Measurements from ENCODE around the gene LMAN1.

The LMAN1 gene

GRCh38 chr18:59282341-59282740 is 76.7 kb downstream of the LMAN1 start:
- H3K4me3 ChIP-seq (ENCODE audit: low read depth, low read length), result no peak overlapping the region
- TF ChIP-seq CTCF (IDR thresholded peaks at IDR 0.05; ENCODE audit: low read depth, low read length), result no peak

- no peak overlapping the region for H3K4me3 ChIP-seq (ENCODE audit: low read depth, low read length)
- no peak for TF ChIP-seq CTCF (IDR thresholded peaks at IDR 0.05; ENCODE audit: low read depth, low read length)
Observed at GRCh38 chr18:59279722-59280121, 79.3 kb downstream of the LMAN1 start.

GRCh38 chr18:59279193-59279592 is 79.9 kb downstream of the LMAN1 start:
- TF ChIP-seq CTCF (IDR thresholded peaks at IDR 0.05; ENCODE audit: low read depth, low read length), result no peak
- H3K4me3 ChIP-seq (ENCODE audit: low read depth, low read length), result no peak overlapping the region

- H3K4me3 ChIP-seq (ENCODE audit: low read depth, low read length), result no peak overlapping the region
- no peak for TF ChIP-seq CTCF (IDR thresholded peaks at IDR 0.05; ENCODE audit: low read depth, low read length)
Observed at GRCh38 chr18:59278793-59279192, 80.3 kb downstream of the LMAN1 start.

All from WI38 (cell line).